HG03342 (cell line): ENCODE measurements around the gene RPTOR.
"Not testable (repeated sequence)": the region's sequence is repeated elsewhere in the genome, so short reads cannot be mapped to it uniquely, and the experiment has no call there.

Experiments
- ATAC-seq: cut with Tn5 transposase; IDR thresholded peaks from one replicate; pipeline ENCODE4 v1.9.1; 2021; ENCODE audit warnings: mild to moderate bottlenecking, moderate library complexity; ENCODE audit not compliant: unreplicated experiment

The RPTOR gene

GRCh38 chr17:80692931-80693467, 148.4 kb downstream of the RPTOR start:
- ATAC-seq, result no peak

GRCh38 chr17:80693511-80693910, 148.9 kb downstream of the RPTOR start:
- no peak for ATAC-seq

- ATAC-seq, result no peak
Observed at GRCh38 chr17:80694085-80694991, 149.7 kb downstream of the RPTOR start.

DNA sequence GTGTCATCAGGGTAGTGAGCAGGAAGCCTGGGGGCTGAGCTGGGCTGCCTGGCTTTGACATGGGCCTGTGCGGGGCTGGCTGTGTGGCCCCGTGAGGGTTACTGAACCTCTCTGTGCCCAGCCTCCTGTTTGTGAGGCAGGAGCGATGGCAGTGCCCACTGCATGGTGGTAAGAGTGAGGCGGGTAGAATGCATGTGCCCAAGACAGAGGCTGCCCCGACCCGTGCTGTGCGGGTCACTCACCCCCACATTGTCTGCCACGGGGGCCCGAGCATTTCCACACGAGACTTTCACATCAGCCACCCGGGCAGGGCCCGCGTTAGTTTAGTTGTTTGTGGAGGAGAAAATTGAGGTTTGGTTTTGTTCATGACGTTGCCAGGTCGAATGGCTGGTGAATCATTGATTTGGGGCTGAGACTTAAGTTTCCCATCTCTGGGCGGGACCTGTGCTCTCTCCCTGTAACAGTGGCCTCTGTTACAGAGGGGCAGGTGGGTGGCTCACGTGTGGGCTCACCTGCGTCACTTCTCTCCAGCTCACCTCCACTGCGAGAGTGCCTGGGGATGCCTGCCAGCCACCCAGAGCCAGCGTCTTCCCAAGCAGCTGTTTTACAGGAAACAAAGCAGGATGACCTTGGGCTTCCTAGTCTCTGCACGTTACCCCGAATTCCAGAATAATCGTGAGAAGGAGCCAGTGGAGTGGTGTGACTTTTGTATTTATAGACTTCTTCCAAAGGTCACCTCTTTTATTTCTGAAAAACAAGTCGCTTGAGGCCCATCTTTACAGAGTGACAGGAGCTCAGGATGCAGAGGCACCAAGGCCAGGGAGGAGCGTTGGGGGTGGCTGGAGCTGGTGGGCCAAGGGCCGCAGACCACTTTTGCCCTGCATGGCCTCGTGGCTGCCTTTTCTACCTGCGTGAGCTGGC, 150.6 kb downstream of the RPTOR start:
- no peak for ATAC-seq

DNA sequence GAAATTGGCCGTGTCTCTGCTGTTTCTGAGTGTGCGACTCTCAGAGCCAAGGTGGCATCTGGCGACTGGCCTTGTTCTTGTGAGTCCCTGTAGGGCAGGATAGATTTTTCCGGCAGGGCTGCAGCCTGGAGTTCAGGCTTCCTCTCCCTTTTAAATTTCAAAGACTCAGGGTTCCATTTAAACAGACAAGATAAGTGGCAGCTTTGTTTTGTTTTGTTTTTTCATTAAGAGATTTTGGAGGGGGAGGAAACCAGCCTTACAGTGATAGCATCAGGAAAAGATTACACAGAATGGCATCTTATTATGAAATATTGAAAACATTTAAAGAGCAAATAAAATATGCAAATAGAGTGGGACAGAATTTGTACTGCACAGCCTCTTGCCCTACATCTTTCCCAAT, 151.3 kb downstream of the RPTOR start:
- ATAC-seq, result no peak

DNA sequence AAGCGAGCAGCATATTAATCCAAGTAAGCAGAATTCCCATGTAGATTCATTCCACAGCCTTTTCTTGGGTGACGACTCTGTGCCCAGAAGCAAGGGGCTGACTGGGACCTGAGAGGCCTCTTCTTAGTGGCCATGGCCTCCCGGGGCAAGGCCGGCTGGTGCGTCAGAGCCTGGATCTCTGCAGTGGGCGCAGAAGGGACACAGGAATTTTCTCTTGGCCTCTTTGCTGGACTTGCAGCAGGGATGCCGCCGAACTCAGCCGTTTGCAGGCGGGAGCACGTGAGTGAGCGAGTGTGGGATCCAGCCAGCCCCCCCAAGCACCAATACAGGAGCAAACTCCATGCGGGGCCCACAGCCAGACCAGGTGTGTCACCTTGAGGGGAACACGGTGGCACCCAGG, 151.8 kb downstream of the RPTOR start:
- no peak for ATAC-seq

- ATAC-seq, result no peak
Observed at GRCh38 chr17:80696964-80697363, 152.3 kb downstream of the RPTOR start.

- ATAC-seq, result no peak
Observed at GRCh38 chr17:80698297-80698696, 153.7 kb downstream of the RPTOR start.

GRCh38 chr17:80699205-80699604, 154.6 kb downstream of the RPTOR start:
- ATAC-seq, result not testable (repeated sequence)

- no peak for ATAC-seq
Observed at GRCh38 chr17:80701730-80702129, 157.1 kb downstream of the RPTOR start.

DNA sequence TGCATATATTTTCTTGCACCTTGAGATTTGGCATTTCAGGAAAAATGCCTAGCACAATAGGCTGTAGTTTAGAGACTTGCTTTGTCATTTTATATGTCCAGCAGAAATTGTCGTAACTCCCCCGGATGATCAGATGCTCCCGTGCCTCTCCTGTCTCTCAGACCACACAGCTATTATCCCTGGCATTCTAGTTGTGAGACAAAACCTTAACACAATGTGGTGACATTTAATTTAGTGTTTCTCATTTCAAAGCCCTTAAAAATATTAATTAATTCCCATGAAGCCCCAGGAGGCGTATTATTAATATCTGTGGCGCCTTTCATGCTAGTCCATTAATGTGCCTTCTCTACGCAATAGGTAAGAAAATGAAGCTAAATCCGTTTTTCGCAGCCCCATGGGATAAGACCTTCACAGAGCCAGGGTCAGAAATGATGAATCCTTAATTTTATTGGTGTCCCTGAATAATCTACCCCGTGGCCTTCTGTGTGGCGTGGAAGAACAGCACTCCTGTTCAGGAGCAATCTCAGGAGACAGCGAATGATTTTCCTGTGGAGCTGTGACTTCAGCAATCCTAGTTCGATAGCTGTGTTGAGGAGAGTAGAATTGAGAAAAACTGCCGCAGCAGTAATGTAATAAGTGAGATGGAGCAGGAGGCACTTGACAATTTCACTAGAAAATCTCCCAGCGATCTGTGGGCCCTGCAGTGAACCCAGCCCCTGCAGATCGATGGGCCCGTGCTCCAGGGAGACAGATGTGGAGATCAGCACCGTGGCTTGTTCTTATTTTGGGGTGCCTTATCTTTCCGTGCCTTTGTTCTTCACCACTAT, 157.9 kb downstream of the RPTOR start:
- ATAC-seq, result no peak

DNA sequence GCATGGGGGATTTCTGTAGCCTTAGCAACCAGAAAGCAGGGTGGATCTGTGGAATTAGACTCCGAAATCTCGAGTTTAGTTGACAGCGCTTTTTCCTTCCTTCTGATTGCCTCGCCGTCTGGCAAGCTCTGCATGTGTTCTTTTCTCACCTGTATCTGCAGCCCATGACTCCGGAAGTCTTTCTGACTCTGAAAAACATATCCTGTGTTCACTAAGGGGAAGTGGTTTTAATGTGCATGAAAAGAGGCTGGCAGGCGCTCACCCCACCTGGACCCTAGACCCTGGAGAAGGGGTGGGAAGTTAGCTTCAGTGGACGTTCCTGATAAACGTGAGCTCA, 158.5 kb downstream of the RPTOR start:
- ATAC-seq, result no peak

- no peak for ATAC-seq
Observed at GRCh38 chr17:80704381-80704819, 159.8 kb downstream of the RPTOR start.

- ATAC-seq, result no peak
Observed at GRCh38 chr17:80704894-80705293, 160.3 kb downstream of the RPTOR start.

- ATAC-seq, result no peak
Observed at GRCh38 chr17:80705988-80706387, 161.3 kb downstream of the RPTOR start.

- no peak for ATAC-seq
Observed at GRCh38 chr17:80706463-80706867, 161.8 kb downstream of the RPTOR start.

GRCh38 chr17:80708480-80708879, 163.8 kb downstream of the RPTOR start:
- ATAC-seq, result no peak

DNA sequence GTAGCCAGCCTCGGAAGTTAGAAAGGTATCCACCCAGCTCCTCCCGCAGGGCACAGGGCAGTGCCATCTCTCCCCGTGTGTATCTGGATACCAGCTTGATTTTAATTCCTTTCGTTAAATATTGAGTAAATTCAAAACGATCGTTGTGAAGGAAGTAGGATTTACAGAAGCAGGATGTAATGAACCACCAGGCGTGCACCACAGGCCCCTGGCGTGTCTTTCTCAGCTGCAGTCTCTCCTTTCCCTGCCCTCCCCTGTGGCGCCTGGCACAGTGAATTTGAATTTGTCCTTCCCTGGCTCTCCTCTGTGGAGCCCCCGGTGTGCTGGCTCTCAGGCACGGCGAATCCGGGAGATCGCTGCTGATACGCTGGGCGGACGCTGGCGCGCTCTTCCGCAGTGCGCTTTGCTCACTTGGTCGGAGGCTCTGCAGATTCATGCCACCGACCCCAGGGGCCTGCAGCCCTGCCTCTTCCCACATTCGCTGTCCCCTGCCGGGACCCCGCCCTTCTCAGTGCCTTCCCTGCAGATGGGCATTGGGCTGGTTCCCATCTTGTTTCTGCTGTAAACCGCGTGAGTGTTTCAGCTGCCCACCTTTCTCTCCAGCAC, 164.6 kb downstream of the RPTOR start:
- ATAC-seq, result no peak

DNA sequence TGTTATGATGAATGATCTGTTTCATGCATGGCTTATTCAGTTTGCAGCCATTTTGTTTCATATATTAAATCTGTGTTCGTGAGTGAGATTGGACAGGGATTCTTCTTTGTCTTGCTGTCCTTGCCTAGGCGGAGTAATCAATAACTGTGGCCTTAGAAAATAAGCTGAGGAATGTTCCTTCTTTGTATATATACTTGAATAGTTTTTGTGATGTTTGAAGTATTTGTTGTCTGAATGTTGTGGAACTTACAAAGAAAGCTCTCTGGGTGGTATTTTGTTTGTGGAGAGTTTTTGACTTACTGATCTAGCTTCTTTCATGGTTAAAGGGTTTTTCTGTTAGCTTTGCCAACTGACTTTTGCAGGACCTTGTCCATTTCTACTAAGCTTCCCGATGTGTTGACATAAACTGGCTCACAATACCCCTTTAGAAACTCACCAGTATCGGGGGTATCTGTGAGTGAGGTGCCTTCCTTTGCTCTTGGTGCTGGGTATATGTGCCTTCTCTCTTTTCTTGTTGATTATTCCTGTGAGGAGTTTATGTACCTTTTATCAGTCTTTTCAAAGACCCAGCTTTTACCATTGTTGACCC, 166.2 kb downstream of the RPTOR start:
- ATAC-seq, result no peak

DNA sequence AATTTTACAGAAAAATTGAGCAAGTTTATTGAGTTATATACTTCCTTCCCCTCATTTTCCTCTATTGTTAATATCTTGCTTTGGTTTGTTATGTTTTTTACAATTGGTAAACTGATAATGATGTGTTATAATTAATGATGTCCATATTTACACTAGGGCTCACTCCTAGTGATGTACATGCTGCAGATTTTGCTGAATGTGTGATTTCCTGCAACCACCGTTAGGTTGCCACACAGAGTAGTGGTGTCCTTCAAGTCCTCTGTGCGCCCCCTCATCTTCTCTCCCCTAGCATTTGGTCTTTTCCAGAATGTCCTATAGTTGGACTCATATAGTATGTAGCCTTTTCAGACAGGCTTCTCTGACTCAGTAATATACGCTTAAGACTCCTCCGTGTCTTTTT, 167.5 kb downstream of the RPTOR start:
- no peak for ATAC-seq
